NK-92 treated with Interleukin-12 subunit alpha and Interleukin-12 subunit beta, amount 100 ng/mL, for 24 hours (cell line): ENCODE results near the gene CCP110.

Experiments
- DNase-seq: peaks from one replicate; lab custom pipeline; 2025; lab: John Stamatoyannopoulos, UW

The CCP110 gene

GRCh38 chr16:19599968-19600716, 76.4 kb downstream of the CCP110 start:
- no peak for DNase-seq

GRCh38 chr16:19601083-19601976, 77.6 kb downstream of the CCP110 start:
- no peak for DNase-seq
